K562 (cell line): ENCODE results near the gene SIGLEC6. TPM values are rescaled to one million over a fixed set of nuclear protein-coding genes. Genes with fewer than 3 reads are reported as not detected.

Experiments used
- ATF1 ChIP-seq, 2 experiments: fragments of 450-650 bp in 1 of 2; IDR thresholded peaks; 2 replicates each; pipeline ENCODE4 v1.6.1; 2016; ENCODE audit warnings: missing compliant biosample characterization in 1 of 2, missing genetic modification characterization in 1 of 2
- ATF7 ChIP-seq: fragments of 450-650 bp; IDR thresholded peaks from 2 replicates; pipeline ENCODE4 v1.7.1; 2014; ENCODE audit warnings: mild to moderate bottlenecking, moderate library complexity
- CCNT2 ChIP-seq: IDR thresholded peaks from 2 replicates; pipeline ENCODE4 v1.6.1; 2011; ENCODE audit warnings: borderline replicate concordance, low read depth, mild to moderate bottlenecking, moderate library complexity, mixed read lengths, low read length; ENCODE audit not compliant: insufficient read length; ENCODE audit errors: extremely low read depth
- CTBP1 ChIP-seq: fragments of 450-650 bp; IDR thresholded peaks from 2 replicates; pipeline ENCODE4 v1.6.1; 2016; ENCODE audit warnings: borderline replicate concordance
- DIDO1 ChIP-seq: fragments of 450-650 bp; IDR thresholded peaks from 2 replicates; pipeline ENCODE4 v1.6.1; 2016; ENCODE audit warnings: low read depth, missing biosample characterization, missing genetic modification characterization
- E2F3 ChIP-seq: fragments of 250-450 bp; sonication (Bioruptor Pico); IDR thresholded peaks from 2 replicates; pipeline ENCODE4 v1.4.0; 2020; ENCODE audit warnings: mild to moderate bottlenecking
- EP300 ChIP-seq: IDR thresholded peaks from 2 replicates; pipeline ENCODE4 v1.6.1; 2012; ENCODE audit warnings: low read length, improper control_type of control experiment
- GTF2F1 ChIP-seq: IDR thresholded peaks from 2 replicates; pipeline ENCODE4 v1.6.1; 2011; ENCODE audit warnings: low read depth, low read length, improper control_type of control experiment
- HMG20A ChIP-seq: fragments of 450-650 bp; formaldehyde crosslinking; conservative IDR thresholded peaks from 2 replicates; pipeline ENCODE4 v1.4.0; 2020; ENCODE audit warnings: mild to moderate bottlenecking, mixed read lengths
- ILK ChIP-seq: fragments of 450-650 bp; IDR thresholded peaks from 2 replicates; pipeline ENCODE4 v1.6.1; 2016; ENCODE audit warnings: missing genetic modification characterization, low read depth, mild to moderate bottlenecking, missing compliant biosample characterization, moderate library complexity, borderline replicate concordance
- MYC ChIP-seq, 2 experiments: fragments of 250-450 bp in 1 of 2; sonication (Bioruptor Pico) in 1 of 2; IDR thresholded peaks; 2 replicates each; pipeline versions ENCODE4 v1.5.1 to v1.6.1; 2012 to 2021; ENCODE audit warnings: low read depth in 2 of 2, borderline replicate concordance in 1 of 2, improper control_type of control experiment in 1 of 2, low read length in 1 of 2, mild to moderate bottlenecking in 1 of 2, moderate library complexity in 1 of 2
- NR0B1 ChIP-seq: fragments of 450-650 bp; IDR thresholded peaks from one replicate; pipeline ENCODE4 v1.6.1; 2018; ENCODE audit warnings: mild to moderate bottlenecking, moderate library complexity; ENCODE audit not compliant: partially characterized antibody
- PCBP1 ChIP-seq: fragments of 200-400 bp; formaldehyde crosslinking; IDR thresholded peaks from 2 replicates; pipeline ENCODE4 v1.6.1; 2018; ENCODE audit warnings: mild to moderate bottlenecking, low read depth, low read length; ENCODE audit not compliant: poor library complexity, severe bottlenecking
- PHB ChIP-seq: fragments of 250-450 bp; sonication (Bioruptor Pico); IDR thresholded peaks from 2 replicates; pipeline ENCODE4 v1.5.0; 2021
- RAD21 ChIP-seq, 2 experiments: fragments of 250-450 bp in 1 of 2; fragments of 450-650 bp in 1 of 2; sonication (Bioruptor Pico) in 1 of 2; formaldehyde crosslinking in 1 of 2; IDR thresholded peaks in 1 of 2; conservative IDR thresholded peaks in 1 of 2; 2 replicates each; pipeline versions ENCODE4 v1.4.0 to v1.8.0; 2020 to 2022; ENCODE audit warnings: mild to moderate bottlenecking in 2 of 2, moderate library complexity in 1 of 2
- STAT5A ChIP-seq: IDR thresholded peaks from 2 replicates; pipeline ENCODE4 v1.6.1; 2012; ENCODE audit warnings: low read length, inconsistent platforms, borderline replicate concordance
- ZKSCAN1 ChIP-seq: fragments of 150-350 bp; IDR thresholded peaks from 2 replicates; pipeline ENCODE4 v1.6.1; 2016; ENCODE audit warnings: low read depth, low read length
- ZNF12 ChIP-seq: sonication (generic); formaldehyde crosslinking; IDR thresholded peaks from 2 replicates; pipeline ENCODE4 v1.4.0; 2020; ENCODE audit warnings: mild to moderate bottlenecking, missing genetic modification reagents
- ZNF239 ChIP-seq: fragments of 250-450 bp; sonication (Bioruptor Pico); IDR thresholded peaks from 2 replicates; pipeline ENCODE4 v1.4.0; 2020; ENCODE audit warnings: mild to moderate bottlenecking
- ZNF274 ChIP-seq: IDR thresholded peaks from 2 replicates; pipeline ENCODE4 v1.6.1; 2011; ENCODE audit warnings: low read depth, mild to moderate bottlenecking, low read length, moderate library complexity, borderline replicate concordance
- ZNF668 ChIP-seq: fragments of 250-450 bp; sonication (Bioruptor Pico); IDR thresholded peaks from 2 replicates; pipeline ENCODE4 v1.8.0; 2022; ENCODE audit warnings: mild to moderate bottlenecking, inconsistent platforms
- ZNF764 ChIP-seq: fragments of 250-450 bp; sonication (Bioruptor Pico); IDR thresholded peaks from 2 replicates; pipeline ENCODE4 v1.4.0; 2020; ENCODE audit warnings: low read depth, mild to moderate bottlenecking, moderate library complexity
- polyA plus RNA-seq, 8 experiments: library from polyadenylated mRNA; depleted of rRNA in 4 of 8; stranded (reverse) in 5 of 8; unstranded in 3 of 8; fragments of >200 nt; fragmentation: Nextera tagmentation in 2 of 8; fragmentation: Illumina TruSeq in 1 of 8; extraction: Ambion mirVana in 2 of 8; extraction: Trizol in 1 of 8; gene quantifications; 2 replicates each; pipeline versions ENCODE4 v1.2.1 to v1.2.3, GENCODE V29; 2011 to 2014; ENCODE audit warnings: inconsistent platforms in 1 of 8, missing spikeins in 1 of 8
- total RNA-seq, 7 experiments: library from RNA; depleted of rRNA in 6 of 7; stranded (reverse); fragments of >200 nt in 6 of 7; fragmentation: Illumina TruSeq in 2 of 7; extraction: Trizol in 2 of 7; gene quantifications; 2 replicates each; pipeline versions ENCODE4 v1.2.1 to v1.2.3, GENCODE V29; 2011 to 2021; ENCODE audit warnings: low replicate concordance in 1 of 7
- TF ChIP-seq, protein P1 (sequence below): IDR thresholded peaks from 2 replicates; pipeline ENCODE4 v1.6.1; 2011; ENCODE audit warnings: borderline replicate concordance, low read depth, mild to moderate bottlenecking, moderate library complexity, low read length; ENCODE audit not compliant: insufficient read depth, poor library complexity, severe bottlenecking
- TF ChIP-seq, protein P2 (sequence below): sonication (generic); formaldehyde crosslinking; IDR thresholded peaks from 2 replicates; pipeline ENCODE4 v1.8.0; 2022; ENCODE audit warnings: mild to moderate bottlenecking, missing genetic modification reagents

The SIGLEC6 gene
- total and polyA plus RNA-seq, 9 of the 15 experiments (the other 6 are each of a cell fraction or from before 2014, with no cell fraction given): 0.03 to 17.5 (median 0.71) TPM

DNA sequence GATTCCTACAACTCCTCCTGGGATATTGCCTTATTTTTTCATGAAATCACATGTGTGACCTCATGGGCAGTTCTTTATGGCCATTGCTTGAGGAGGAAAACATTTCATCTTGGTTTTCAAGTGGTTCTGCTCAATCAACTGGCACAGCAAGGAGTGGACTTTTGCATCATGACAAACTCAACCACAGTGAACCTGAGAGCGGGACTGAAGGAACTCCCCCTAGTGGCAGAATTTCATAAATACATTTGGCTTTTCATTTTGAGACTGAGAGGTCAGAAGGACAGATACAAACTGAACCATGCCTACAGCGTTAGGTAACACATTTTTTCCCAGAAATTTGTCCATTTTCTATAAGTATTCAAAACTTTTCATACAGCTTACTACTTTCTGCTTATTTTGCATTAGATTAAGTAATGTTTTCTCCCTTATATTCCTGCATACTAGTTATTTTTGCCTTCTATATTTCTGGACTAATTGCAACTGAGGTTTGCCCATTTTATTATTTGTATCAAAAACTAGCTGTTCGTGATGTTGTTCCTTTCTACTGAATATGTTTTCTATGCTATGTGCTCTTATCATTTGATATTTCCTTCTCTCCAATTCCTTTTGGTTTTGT is 16.5 kb downstream of the SIGLEC6 start (continued):
- no peak for TF ChIP-seq ZNF12 (CRISPR knock-in tag)
- no peak for TF ChIP-seq NR0B1
- no peak for TF ChIP-seq HMG20A (CRISPR knock-in tag)
- 0 out of 2 replicates have a peak, but pooled peaks have one; percentile 24 for TF ChIP-seq ZNF239 (CRISPR knock-in tag)
- TF ChIP-seq ZKSCAN1: no peak
- TF ChIP-seq, protein P1, sequence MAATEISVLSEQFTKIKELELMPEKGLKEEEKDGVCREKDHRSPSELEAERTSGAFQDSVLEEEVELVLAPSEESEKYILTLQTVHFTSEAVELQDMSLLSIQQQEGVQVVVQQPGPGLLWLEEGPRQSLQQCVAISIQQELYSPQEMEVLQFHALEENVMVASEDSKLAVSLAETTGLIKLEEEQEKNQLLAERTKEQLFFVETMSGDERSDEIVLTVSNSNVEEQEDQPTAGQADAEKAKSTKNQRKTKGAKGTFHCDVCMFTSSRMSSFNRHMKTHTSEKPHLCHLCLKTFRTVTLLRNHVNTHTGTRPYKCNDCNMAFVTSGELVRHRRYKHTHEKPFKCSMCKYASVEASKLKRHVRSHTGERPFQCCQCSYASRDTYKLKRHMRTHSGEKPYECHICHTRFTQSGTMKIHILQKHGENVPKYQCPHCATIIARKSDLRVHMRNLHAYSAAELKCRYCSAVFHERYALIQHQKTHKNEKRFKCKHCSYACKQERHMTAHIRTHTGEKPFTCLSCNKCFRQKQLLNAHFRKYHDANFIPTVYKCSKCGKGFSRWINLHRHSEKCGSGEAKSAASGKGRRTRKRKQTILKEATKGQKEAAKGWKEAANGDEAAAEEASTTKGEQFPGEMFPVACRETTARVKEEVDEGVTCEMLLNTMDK: no peak
- 0 out of 2 replicates have a peak, but pooled peaks have one; percentile 2 for TF ChIP-seq STAT5A
- peak; percentile 43; the same call in 1 of the 2 replicates for TF ChIP-seq EP300
- no peak for TF ChIP-seq ATF1 (CRISPR knock-in tag; IDR thresholded peaks at IDR 0.05)
- TF ChIP-seq ATF1 (tag; IDR thresholded peaks at IDR 0.05): no peak
- no peak for TF ChIP-seq ZNF274
- TF ChIP-seq DIDO1 (tag): no peak
- TF ChIP-seq ILK (tag): no peak
- TF ChIP-seq ATF7: no peak
- TF ChIP-seq E2F3 (CRISPR knock-in tag): no peak
- TF ChIP-seq PCBP1: no peak
- TF ChIP-seq RAD21 (CRISPR knock-in tag; conservative IDR thresholded peaks at IDR 0.05 in 1 of 2, IDR thresholded peaks at IDR 0.05 in 1 of 2): peak; percentile 60 to 78
- TF ChIP-seq, protein P2, sequence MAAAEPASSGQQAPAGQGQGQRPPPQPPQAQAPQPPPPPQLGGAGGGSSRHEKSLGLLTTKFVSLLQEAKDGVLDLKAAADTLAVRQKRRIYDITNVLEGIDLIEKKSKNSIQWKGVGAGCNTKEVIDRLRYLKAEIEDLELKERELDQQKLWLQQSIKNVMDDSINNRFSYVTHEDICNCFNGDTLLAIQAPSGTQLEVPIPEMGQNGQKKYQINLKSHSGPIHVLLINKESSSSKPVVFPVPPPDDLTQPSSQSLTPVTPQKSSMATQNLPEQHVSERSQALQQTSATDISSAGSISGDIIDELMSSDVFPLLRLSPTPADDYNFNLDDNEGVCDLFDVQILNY (CRISPR knock-in tag): no peak
- 0 out of 2 replicates have a peak, but pooled peaks have one; percentile 14 for TF ChIP-seq MYC (IDR thresholded peaks at IDR 0.05; ENCODE audit: low read depth, low read length)
- no peak for TF ChIP-seq MYC (CRISPR knock-in tag; IDR thresholded peaks at IDR 0.05; ENCODE audit: borderline replicate concordance, low read depth)
- no peak for TF ChIP-seq CTBP1
- no peak for TF ChIP-seq CCNT2
- 0 out of 2 replicates have a peak, but pooled peaks have one; percentile 11 for TF ChIP-seq ZNF668 (CRISPR knock-in tag)
- no peak for TF ChIP-seq ZNF764 (CRISPR knock-in tag)
- TF ChIP-seq PHB: no peak
- TF ChIP-seq GTF2F1: no peak
